ENCODE data around the gene NT5DC3. TPM values are rescaled to one million over a fixed set of nuclear protein-coding genes. Genes with fewer than 3 reads are reported as not detected.

Gene NT5DC3
- total and polyA plus RNA-seq, 2 donors (not counting 3 experiments of a cell fraction or from before 2014, with no cell fraction given) = 1.5 to 6.7 TPM

Other genes with a start within 250 kb of the NT5DC3 start
- gene HSP90B1, start 89.2 kb upstream of the NT5DC3 start, total RNA-seq = 1,253 and 1,310 TPM in 2 replicates
- 188 and 310 TPM in 2 replicates for gene HSP90B1, start 89.2 kb upstream of the NT5DC3 start, polyA plus RNA-seq
- gene TDG, start 124.6 kb upstream of the NT5DC3 start, total RNA-seq = 35.1 and 36.8 TPM in 2 replicates
- gene TDG, start 124.6 kb upstream of the NT5DC3 start, polyA plus RNA-seq = 13.8 and 17.6 TPM in 2 replicates
- gene GLT8D2, start 209.0 kb upstream of the NT5DC3 start, total RNA-seq = 1.5 and 1.7 TPM in 2 replicates
- gene GLT8D2, start 209.0 kb upstream of the NT5DC3 start, polyA plus RNA-seq = 2.4 and 2.6 TPM in 2 replicates
- 13.4 and 15.6 TPM in 2 replicates for gene HCFC2, start 223.3 kb upstream of the NT5DC3 start, total RNA-seq
- 5.4 and 6.0 TPM in 2 replicates for gene HCFC2, start 223.3 kb upstream of the NT5DC3 start, polyA plus RNA-seq

Measured in endothelial cell of umbilical vein (primary cell).